Adrenal gland (tissue), 12 donors: ENCODE measurements around the gene MLLT1. TPM values are rescaled to one million over a fixed set of nuclear protein-coding genes. Genes with fewer than 3 reads are reported as not detected.

ENCODE experiments used
- DNase-seq, 7 donors: peaks; one replicate each; pipeline ENCODE4 v3.0.0-alpha.2; 2019 to 2020
- H3K27ac ChIP-seq, 5 donors: fragments of 200-600 bp; sonication (generic) in 4 of 5; 1 replicate in 3 of 5; 2 replicates in 2 of 5; pipeline versions ENCODE4 v1.5.1 to v1.8.0; 2016 to 2020; ENCODE audit warnings: mild to moderate bottlenecking in 1 of 5
- H3K27me3 ChIP-seq: fragments of 200-600 bp; 2 replicates; pipeline ENCODE4 v1.8.0; 2021
- H3K36me3 ChIP-seq, 2 donors: fragments of 200-600 bp; replicated peaks in 1 of 2; 1 replicate in 1 of 2; 2 replicates in 1 of 2; pipeline versions ENCODE4 v1.5.1 to v1.8.0; 2018 to 2022
- H3K4me1 ChIP-seq, 2 donors: fragments of 200-600 bp; replicated peaks in 1 of 2; 1 replicate in 1 of 2; 2 replicates in 1 of 2; pipeline versions ENCODE4 v1.5.1 to v1.8.0; 2018 to 2021
- H3K4me3 ChIP-seq, 4 donors: fragments of 200-600 bp; sonication (generic) in 3 of 4; one replicate each; pipeline ENCODE4 v1.5.1; 2016 to 2018
- H3K9me3 ChIP-seq, 3 donors: fragments of 200-600 bp; sonication (generic) in 1 of 3; replicated peaks in 1 of 3; 1 replicate in 2 of 3; 2 replicates in 1 of 3; pipeline versions ENCODE4 v1.5.1 to v1.8.0; 2016 to 2021
- POLR2A ChIP-seq, 2 donors: fragments of 450-650 bp; IDR thresholded peaks; one replicate each; pipeline ENCODE4 v1.6.1; 2017; ENCODE audit warnings: antibody characterized with exemption in 2 of 2, mild to moderate bottlenecking in 2 of 2, moderate library complexity in 1 of 2
- WGBS, 4 donors: extraction: QIAGEN DNeasy Blood & Tissue Kit in 2 of 4; methylation state at CpG; one replicate each; pipeline versions ENCODE4 v1.1.5 to v1.1.7; 2013 to 2017; 5-methylcytosine and 5-hydroxymethylcytosine counted together
- intact Hi-C, 2 donors: fragments of 100-400 bp; cut with DNase I; formaldehyde crosslinking; loops; one replicate each; pipeline versions ENCODE4 v1.14.1 to v1.15.0; 2022 to 2023
- polyA plus RNA-seq, 3 donors: library from polyadenylated mRNA; stranded (reverse); fragments of 200-250 nt in 2 of 3; fragments of 350-450 nt in 1 of 3; fragmentation: Illumina TruSeq in 1 of 3; extraction: RNeasy Lipid Tissue Mini Kit (QIAGEN cat#74804) in 1 of 3; gene quantifications; one replicate each; pipeline ENCODE4 v1.2.3, GENCODE V29; 2013 to 2014
- total RNA-seq, 9 donors: library from RNA; depleted of rRNA in 4 of 9; stranded (reverse); fragments of >200 nt in 4 of 9; fragments of 120-200 nt in 1 of 9; fragmentation: NEBNext Ultra II Directional in 1 of 9; extraction: Animal tissue kit (Norgen Biotek cat#: 25700) in 1 of 9; gene quantifications; one replicate each; pipeline versions ENCODE4 v1.1.0 to v1.2.4, GENCODE V29; 2013 to 2023
- TF ChIP-seq, protein P1 (sequence below), 6 experiments: fragments of 450-650 bp in 4 of 6; fragments of 200-600 bp in 2 of 6; sonication (generic) in 1 of 6; IDR thresholded peaks; 1 replicate in 5 of 6; 2 replicates in 1 of 6; pipeline versions ENCODE4 v1.5.1 to v1.8.0; 2016 to 2021; ENCODE audit warnings: antibody characterized with exemption in 6 of 6, mild to moderate bottlenecking in 2 of 6, moderate library complexity in 1 of 6
- donor health status: healthy with polysubstance abuse.
- donor health status: Bipolar disorder and iron deficiency.
- donor health status: DM: yes; HTN: yes; CAD: no.
- donor health status: DM: no; HTN: no; CAD: no.
- donor health status: DM: no; HTN: no; CAD: no.
- donor health status: DM: yes; HTN: yes; CAD: no.

MLLT1 gene
- total and polyA plus RNA-seq, 12 donors = 9.3 to 66.3 (median 28.2) TPM

DNA sequence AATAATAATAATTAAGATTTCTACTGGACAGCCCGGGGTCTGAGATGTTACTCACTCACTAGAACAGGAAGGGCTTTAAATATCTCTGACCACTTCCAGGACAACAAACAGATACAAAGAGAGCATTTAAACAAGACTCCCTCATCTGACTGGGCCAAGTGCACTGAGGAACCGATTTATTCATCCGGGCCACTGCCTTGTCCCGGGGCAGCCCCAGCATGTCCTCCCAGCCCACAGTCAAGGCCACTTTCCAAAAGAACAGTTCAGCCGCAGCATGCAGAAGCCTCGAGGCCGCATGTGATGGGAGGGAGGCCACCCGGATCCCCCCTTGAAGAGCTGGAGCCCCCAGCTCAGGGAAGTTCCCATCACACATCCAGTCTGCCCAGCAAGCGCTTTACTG is 30.5 kb downstream of the MLLT1 start:
- no peak for TF ChIP-seq POLR2A (IDR thresholded peaks at IDR 0.05)
- TF ChIP-seq, protein P1, sequence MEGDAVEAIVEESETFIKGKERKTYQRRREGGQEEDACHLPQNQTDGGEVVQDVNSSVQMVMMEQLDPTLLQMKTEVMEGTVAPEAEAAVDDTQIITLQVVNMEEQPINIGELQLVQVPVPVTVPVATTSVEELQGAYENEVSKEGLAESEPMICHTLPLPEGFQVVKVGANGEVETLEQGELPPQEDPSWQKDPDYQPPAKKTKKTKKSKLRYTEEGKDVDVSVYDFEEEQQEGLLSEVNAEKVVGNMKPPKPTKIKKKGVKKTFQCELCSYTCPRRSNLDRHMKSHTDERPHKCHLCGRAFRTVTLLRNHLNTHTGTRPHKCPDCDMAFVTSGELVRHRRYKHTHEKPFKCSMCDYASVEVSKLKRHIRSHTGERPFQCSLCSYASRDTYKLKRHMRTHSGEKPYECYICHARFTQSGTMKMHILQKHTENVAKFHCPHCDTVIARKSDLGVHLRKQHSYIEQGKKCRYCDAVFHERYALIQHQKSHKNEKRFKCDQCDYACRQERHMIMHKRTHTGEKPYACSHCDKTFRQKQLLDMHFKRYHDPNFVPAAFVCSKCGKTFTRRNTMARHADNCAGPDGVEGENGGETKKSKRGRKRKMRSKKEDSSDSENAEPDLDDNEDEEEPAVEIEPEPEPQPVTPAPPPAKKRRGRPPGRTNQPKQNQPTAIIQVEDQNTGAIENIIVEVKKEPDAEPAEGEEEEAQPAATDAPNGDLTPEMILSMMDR (IDR thresholded peaks at IDR 0.05) = no peak
- H3K9me3 ChIP-seq = no peaks in the 10 kb centered on the region
- no peak overlapping the region for H3K4me3 ChIP-seq
- intact Hi-C loops = no loop called here
- H3K27me3 ChIP-seq = no peaks in the 10 kb centered on the region
- 30 to 43% (median 33%) methylated on average over 6 to 9 of the region's 9 CpGs for WGBS, 4 donors
- H3K4me1 ChIP-seq = peaks cover 14 to 29% of the 10 kb centered on the region in 2 donors
- peak overlapping the region in 1 of 5 donors; percentile 17 for H3K27ac ChIP-seq
- peak in 2 of 7 donors; percentile 26 to 45 for DNase-seq
- H3K36me3 ChIP-seq = no peaks in the 10 kb centered on the region

DNA sequence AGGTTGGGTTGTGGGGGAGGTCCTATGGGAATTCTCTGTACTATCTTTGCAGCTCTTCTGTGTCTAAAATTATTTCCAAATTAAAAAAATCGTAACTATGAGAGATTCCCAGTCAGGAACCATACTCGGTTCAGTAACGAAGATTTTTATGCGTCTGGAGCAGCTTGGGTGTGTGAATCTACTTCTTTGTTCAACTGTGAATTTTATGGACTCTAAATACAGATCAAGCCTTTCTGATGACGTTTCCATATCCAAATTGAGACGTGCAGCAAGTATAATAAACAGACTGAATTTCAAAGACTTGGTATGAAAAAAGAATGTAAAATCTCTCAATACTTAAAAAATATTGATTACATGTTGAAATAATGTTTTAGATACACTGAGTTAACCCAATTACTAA is 30.9 kb downstream of the MLLT1 start:
- Histone ChIP-seq H3K27me3 (no peaks in the 10 kb centered on the region), H3K36me3 (no peaks in the 10 kb centered on the region), H3K9me3 (no peaks in the 10 kb centered on the region), H3K4me3 (no peak overlapping the region), H3K4me1 (peaks cover 14 to 32% of the 10 kb centered on the region in 2 donors), H3K27ac (no peak overlapping the region)
- no peak for DNase-seq
- 67 to 75% (median 69%) methylated on average over 6 of the region's 6 CpGs for WGBS, 4 donors
- TF ChIP-seq, protein P1 (IDR thresholded peaks at IDR 0.05) = no peak
- no peak for TF ChIP-seq POLR2A (IDR thresholded peaks at IDR 0.05)
- intact Hi-C loops = no loop called here

DNA sequence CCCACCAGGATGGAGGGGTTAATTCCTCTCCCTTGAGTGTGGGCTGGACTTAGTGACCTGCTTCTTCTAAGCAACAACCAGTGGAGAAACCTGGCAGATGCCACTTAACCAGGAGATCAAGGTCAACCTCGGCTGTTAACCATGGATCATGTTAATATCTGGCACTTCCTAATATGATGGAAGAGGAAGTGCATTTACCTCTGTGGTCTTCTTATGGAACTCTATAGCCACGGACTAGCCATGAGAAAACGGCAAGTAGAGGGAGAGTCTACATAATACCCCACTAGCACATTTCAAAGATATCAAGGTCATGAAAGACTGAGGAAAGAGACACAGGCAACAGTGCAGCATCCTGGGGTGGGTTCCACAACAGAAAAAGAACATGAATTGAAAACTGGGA is 31.4 kb downstream of the MLLT1 start:
- no peaks in the 10 kb centered on the region for H3K36me3 ChIP-seq
- WGBS, 4 donors = 48 to 67% (median 49%) methylated on average over 3 of the region's 3 CpGs
- DNase-seq = no peak
- H3K9me3 ChIP-seq = no peaks in the 10 kb centered on the region
- intact Hi-C loops = no loop called here
- no peak overlapping the region for H3K4me3 ChIP-seq
- H3K4me1 ChIP-seq = peaks cover 17 to 35% of the 10 kb centered on the region in 2 donors
- H3K27ac ChIP-seq = peak overlapping the region in 1 of 5 donors; percentile 25
- TF ChIP-seq POLR2A (IDR thresholded peaks at IDR 0.05) = no peak
- TF ChIP-seq, protein P1 (IDR thresholded peaks at IDR 0.05) = no peak
- H3K27me3 ChIP-seq = no peaks in the 10 kb centered on the region

DNA sequence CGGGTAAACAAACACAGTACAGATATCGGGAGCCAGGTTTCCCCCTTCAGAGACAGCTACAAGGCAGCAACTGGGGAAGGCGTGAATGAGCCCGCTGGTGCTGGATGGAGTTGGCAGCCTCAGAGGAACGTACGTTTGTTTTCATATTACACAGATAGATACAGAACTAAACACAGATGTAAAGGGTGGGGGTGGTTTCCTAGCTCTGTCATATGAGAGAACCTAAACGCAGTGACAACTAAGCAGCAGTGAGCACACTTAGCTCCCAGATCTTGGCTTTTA is 32.8 kb downstream of the MLLT1 start:
- TF ChIP-seq POLR2A (IDR thresholded peaks at IDR 0.05) = no peak
- TF ChIP-seq, protein P1 (IDR thresholded peaks at IDR 0.05) = no peak
- Histone ChIP-seq H3K9me3 (no peaks in the 10 kb centered on the region), H3K4me3 (no peak overlapping the region), H3K27me3 (no peaks in the 10 kb centered on the region), H3K27ac (no peak overlapping the region), H3K36me3 (no peaks in the 10 kb centered on the region), H3K4me1 (peaks cover 24 to 46% of the 10 kb centered on the region in 2 donors)
- WGBS, 4 donors = 94 to 97% (median 97%) methylated on average over 7 of the region's 7 CpGs
- intact Hi-C loops = no loop called here
- DNase-seq = no peak
